Peyer's patch (tissue), 4 donors: ENCODE results near the gene ALKBH7. TPM values are rescaled to one million over a fixed set of nuclear protein-coding genes. Genes with fewer than 3 reads are reported as not detected.
A peak's percentile ranks its signal among the peaks of the same experiment; 100 is the strongest.

Experiments used
- DNase-seq, 3 donors: peaks; one replicate each; pipeline ENCODE4 v3.0.0-alpha.2; 2017 to 2019
- H3K27ac ChIP-seq, 4 donors: fragments of 200-600 bp; sonication (generic); one replicate each; pipeline ENCODE4 v1.5.1; 2016 to 2019
- H3K27me3 ChIP-seq, 2 donors: fragments of 200-600 bp; sonication (generic); one replicate each; pipeline ENCODE4 v1.5.1; 2019
- H3K36me3 ChIP-seq, 3 donors: fragments of 200-600 bp; sonication (generic); one replicate each; pipeline ENCODE4 v1.5.1; 2016 to 2019
- H3K4me1 ChIP-seq, 4 donors: fragments of 200-600 bp; sonication (generic); one replicate each; pipeline ENCODE4 v1.5.1; 2016 to 2019
- H3K4me3 ChIP-seq, 4 donors: fragments of 200-600 bp; sonication (generic); 1 replicate in 3 of 4; 2 replicates in 1 of 4; pipeline ENCODE4 v1.5.1; 2016 to 2019; ENCODE audit warnings: mild to moderate bottlenecking in 1 of 4
- H3K9me3 ChIP-seq, 4 donors: fragments of 200-600 bp; sonication (generic); one replicate each; pipeline ENCODE4 v1.5.1; 2016 to 2019; ENCODE audit warnings: mild to moderate bottlenecking in 1 of 4
- POLR2A ChIP-seq, 2 donors: fragments of 450-650 bp; IDR thresholded peaks; one replicate each; pipeline ENCODE4 v1.5.1; 2017; ENCODE audit warnings: antibody characterized with exemption in 2 of 2, mild to moderate bottlenecking in 2 of 2, moderate library complexity in 2 of 2
- total RNA-seq, 4 donors: library from RNA; depleted of rRNA; stranded (reverse); fragments of >200 nt; gene quantifications; one replicate each; pipeline ENCODE4 v1.1.0, GENCODE V29; 2016
- TF ChIP-seq, protein P1 (sequence below), 6 experiments: fragments of 450-650 bp in 4 of 6; fragments of 200-600 bp in 2 of 6; sonication (generic) in 1 of 6; IDR thresholded peaks; one replicate each; pipeline ENCODE4 v1.5.1; 2017 to 2019; ENCODE audit warnings: antibody characterized with exemption in 6 of 6, mild to moderate bottlenecking in 3 of 6, moderate library complexity in 1 of 6

Gene ALKBH7
- total RNA-seq, 4 donors from 2014 or later, result 51.2 to 121 (median 108) TPM

DNA sequence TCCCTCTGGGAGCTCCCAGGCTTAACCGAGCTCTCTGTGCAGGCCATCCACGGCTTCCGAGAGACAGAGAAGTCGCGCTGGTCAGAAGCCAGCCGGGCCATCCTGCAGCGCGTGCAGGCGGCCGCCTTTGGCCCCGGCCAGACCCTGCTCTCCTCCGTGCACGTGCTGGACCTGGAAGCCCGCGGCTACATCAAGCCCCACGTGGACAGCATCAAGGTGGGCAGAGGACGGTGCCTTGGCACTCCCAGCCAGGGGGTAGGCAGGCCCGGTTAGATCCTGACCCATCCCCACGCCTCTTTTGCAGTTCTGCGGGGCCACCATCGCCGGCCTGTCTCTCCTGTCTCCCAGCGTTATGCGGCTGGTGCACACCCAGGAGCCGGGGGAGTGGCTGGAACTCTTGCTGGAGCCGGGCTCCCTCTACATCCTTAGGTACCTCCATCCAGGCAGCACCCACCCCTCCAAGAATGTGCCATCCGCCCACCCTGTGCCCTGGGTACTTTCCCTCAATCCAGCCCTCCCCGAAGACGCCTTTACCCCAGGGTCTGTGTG, 1.6 kb downstream of the ALKBH7 start:
- Histone ChIP-seq H3K27ac (peak overlapping the region in 3 of 4 donors; percentile 98 to 100 (median 99)), H3K9me3 (no peaks in the 10 kb centered on the region), H3K4me1 (peaks cover 0 to 15% (median 0%) of the 10 kb centered on the region in 4 donors), H3K27me3 (no peaks in the 10 kb centered on the region), H3K36me3 (peaks cover 0 to 21% (median 0%) of the 10 kb centered on the region in 3 donors), H3K4me3 (no peak overlapping the region)
- TF ChIP-seq, protein P1, sequence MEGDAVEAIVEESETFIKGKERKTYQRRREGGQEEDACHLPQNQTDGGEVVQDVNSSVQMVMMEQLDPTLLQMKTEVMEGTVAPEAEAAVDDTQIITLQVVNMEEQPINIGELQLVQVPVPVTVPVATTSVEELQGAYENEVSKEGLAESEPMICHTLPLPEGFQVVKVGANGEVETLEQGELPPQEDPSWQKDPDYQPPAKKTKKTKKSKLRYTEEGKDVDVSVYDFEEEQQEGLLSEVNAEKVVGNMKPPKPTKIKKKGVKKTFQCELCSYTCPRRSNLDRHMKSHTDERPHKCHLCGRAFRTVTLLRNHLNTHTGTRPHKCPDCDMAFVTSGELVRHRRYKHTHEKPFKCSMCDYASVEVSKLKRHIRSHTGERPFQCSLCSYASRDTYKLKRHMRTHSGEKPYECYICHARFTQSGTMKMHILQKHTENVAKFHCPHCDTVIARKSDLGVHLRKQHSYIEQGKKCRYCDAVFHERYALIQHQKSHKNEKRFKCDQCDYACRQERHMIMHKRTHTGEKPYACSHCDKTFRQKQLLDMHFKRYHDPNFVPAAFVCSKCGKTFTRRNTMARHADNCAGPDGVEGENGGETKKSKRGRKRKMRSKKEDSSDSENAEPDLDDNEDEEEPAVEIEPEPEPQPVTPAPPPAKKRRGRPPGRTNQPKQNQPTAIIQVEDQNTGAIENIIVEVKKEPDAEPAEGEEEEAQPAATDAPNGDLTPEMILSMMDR (IDR thresholded peaks at IDR 0.05), result no peak
- no peak for DNase-seq

DNA sequence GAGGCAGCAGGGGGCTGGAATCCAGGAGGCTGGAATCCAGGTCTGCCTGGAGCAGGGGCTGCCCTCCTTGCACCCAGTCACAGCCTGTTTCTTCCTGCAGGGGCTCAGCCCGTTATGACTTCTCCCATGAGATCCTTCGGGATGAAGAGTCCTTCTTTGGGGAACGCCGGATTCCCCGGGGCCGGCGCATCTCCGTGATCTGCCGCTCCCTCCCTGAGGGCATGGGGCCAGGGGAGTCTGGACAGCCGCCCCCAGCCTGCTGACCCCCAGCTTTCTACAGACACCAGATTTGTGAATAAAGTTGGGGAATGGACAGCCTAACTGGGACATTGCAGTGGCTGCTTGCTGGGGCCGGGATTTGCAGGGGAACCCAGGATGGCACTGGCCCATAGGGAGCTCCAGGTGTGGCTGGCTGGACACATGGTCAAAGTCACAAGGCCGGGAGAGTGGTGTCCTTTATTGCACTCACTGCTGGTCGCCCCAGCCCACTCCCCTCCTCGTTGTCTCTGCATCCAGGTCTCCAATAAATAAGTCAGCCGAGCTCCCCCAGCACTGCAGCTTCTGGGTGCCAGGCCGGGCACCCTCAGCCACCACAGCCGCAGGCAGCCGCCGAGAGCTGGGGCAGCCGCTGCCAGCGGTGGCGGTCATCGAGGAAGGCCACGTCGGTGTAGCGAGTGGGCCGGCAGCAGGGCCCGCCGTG, 2.3 kb downstream of the ALKBH7 start:
- Histone ChIP-seq H3K9me3 (no peaks in the 10 kb centered on the region), H3K27ac (no peak overlapping the region), H3K27me3 (no peaks in the 10 kb centered on the region), H3K36me3 (peaks cover 0 to 26% (median 0%) of the 10 kb centered on the region in 3 donors), H3K4me3 (no peak overlapping the region), H3K4me1 (peaks cover 0 to 15% (median 0%) of the 10 kb centered on the region in 4 donors)
- no peak for TF ChIP-seq POLR2A (IDR thresholded peaks at IDR 0.05)
- TF ChIP-seq, protein P1 (IDR thresholded peaks at IDR 0.05), result no peak
- DNase-seq, result no peak

DNA sequence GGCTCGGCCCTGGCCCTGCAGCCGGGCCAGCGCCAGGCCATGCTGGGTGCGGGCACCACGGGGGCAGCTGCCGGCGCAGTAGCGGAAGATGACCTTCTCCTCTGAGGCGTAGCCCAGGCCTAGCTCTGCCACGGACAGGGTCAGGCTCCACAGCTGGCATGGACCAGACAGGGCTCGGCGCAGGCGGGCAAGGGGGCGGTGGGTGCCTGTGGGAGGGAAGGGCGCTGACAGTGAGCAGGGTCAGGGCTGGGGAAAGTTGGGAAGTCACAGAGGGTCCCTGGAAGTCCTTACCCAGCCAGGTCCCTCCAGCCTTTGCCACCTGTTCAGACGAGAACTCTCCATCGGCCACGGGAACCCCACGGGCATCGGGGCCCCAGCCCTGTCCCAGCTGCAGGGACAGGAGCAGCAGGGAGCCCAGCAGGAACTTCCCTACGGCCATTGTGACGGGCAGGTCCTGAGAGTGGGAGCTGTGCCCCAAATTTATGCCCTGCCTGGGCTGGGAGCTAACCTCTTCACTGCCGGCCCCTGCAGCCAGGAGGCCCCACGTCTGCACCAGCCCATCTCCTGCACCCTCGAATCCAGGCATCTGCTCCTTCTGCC, 2.9 kb downstream of the ALKBH7 start, which contains the start of gene PSPN:
Gene PSPN, minus strand, starts transcription at position 523 of the 600 bp plus-strand sequence. Its CDS starts 84 bp downstream, at position 439.
- no peak for DNase-seq
- Histone ChIP-seq H3K27me3 (no peaks in the 10 kb centered on the region), H3K36me3 (peaks cover 0 to 32% (median 0%) of the 10 kb centered on the region in 3 donors), H3K9me3 (no peaks in the 10 kb centered on the region), H3K4me3 (no peak within 1 kb of the TSS), H3K27ac (no peak within 1 kb of the TSS), H3K4me1 (peaks cover 0 to 15% (median 0%) of the 10 kb centered on the region in 4 donors)
- TF ChIP-seq, protein P1 (IDR thresholded peaks at IDR 0.05), result no peak
- TF ChIP-seq POLR2A (IDR thresholded peaks at IDR 0.05), result no peak

DNA sequence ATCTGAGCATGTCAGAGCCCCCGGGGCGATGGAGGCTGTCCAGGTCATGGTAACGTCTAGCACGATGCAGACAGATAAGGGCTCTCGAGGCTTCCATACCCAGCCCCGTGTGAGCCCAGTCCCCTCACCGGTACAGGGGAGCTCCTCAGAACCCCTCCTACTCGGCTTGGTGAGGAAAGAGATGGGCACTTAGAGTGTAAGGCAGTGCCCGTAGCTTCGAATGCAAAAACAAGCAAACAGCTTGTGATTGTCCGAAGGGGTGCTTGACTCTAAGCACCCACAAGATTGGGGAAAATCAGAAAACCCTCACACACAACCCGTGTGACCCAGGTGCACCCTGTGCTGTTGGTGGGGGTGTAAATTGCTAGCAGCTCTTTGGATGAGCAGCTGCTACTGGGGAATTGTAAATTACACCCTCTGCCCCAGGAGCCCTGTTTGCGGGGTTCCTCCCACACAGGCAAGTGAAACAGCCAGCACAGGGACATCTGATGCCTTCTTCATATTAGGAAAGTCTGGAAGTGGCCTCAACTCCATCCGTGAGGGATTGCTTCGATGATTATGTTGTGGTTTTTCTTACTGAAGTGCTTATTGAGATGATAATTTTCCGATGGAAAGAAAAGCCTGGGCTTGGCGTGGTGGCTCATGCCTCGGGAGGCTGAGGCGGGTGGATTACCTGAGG, 4.1 kb downstream of the ALKBH7 start:
- H3K4me1 ChIP-seq, result peaks cover 0 to 15% (median 0%) of the 10 kb centered on the region in 4 donors
- H3K27me3 ChIP-seq, result no peaks in the 10 kb centered on the region
- TF ChIP-seq POLR2A (IDR thresholded peaks at IDR 0.05), result no peak
- TF ChIP-seq, protein P1 (IDR thresholded peaks at IDR 0.05), result no peak
- peaks cover 0 to 44% (median 0%) of the 10 kb centered on the region in 3 donors for H3K36me3 ChIP-seq
- H3K4me3 ChIP-seq, result no peak overlapping the region
- H3K9me3 ChIP-seq, result no peaks in the 10 kb centered on the region
- H3K27ac ChIP-seq, result no peak overlapping the region
- DNase-seq, result no peak

DNA sequence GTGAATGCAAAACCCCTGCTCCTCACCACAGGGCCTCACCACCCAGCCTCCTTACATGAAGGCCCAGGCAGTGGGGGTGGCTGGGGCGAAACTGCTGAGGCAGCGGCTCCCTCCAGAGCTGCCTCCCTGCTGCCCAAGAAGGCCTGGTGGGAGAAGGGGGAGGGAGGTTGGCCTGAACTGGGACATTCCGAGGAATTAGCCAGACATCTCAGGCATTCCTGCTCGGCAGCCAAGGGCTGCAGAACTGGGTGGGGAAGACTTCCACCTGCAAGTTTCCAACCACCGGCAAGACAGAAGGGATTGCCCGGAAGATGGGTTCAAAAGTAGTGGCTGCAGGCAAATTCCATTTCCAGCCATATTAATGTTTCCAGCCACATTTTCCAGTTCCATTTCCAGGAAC, 5.4 kb downstream of the ALKBH7 start:
- H3K36me3 ChIP-seq, result peaks cover 0 to 57% (median 0%) of the 10 kb centered on the region in 3 donors

More for the DNA sequence above, 5.4 kb downstream of the ALKBH7 start:
- Histone ChIP-seq H3K4me3 (no peak overlapping the region), H3K9me3 (no peaks in the 10 kb centered on the region), H3K27me3 (no peaks in the 10 kb centered on the region), H3K4me1 (peaks cover 0 to 8% (median 0%) of the 10 kb centered on the region in 4 donors), H3K27ac (no peak overlapping the region)
- no peak for TF ChIP-seq POLR2A (IDR thresholded peaks at IDR 0.05)
- TF ChIP-seq, protein P1 (IDR thresholded peaks at IDR 0.05), result no peak
- no peak for DNase-seq
